ENCODE data around the gene GATB. TPM values are rescaled to one million over a fixed set of nuclear protein-coding genes. Genes with fewer than 3 reads are reported as not detected.

The GATB gene
- total RNA-seq, 1 donor from 2014 or later: 22.9 TPM

DNA sequence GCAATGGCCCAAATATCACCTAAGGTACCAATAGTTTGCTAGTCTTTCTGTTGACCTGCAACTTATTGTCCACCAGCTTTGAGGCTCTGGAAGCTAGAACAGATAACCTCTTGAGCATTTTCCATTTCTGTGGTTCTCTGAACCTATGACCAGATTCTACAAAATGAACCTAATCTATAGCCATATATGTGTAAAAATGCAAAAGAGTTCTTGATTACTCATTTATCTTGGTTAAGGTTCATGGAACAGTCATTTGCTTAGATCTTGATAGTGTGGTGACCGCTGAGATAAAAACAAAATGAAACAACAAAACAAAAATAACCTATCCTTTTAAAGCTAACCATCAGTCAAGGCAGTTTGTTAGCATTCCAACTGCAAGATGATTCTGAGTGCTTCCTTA lies 9.3 kb upstream of the GATB start:
- ATAC-seq (ENCODE audit: low read depth) (no peak), DNase-seq (no peak)
- POLR2A ChIA-PET: no interaction called here
- CTCF ChIA-PET: no interaction called here
- TF ChIP-seq, protein P1, sequence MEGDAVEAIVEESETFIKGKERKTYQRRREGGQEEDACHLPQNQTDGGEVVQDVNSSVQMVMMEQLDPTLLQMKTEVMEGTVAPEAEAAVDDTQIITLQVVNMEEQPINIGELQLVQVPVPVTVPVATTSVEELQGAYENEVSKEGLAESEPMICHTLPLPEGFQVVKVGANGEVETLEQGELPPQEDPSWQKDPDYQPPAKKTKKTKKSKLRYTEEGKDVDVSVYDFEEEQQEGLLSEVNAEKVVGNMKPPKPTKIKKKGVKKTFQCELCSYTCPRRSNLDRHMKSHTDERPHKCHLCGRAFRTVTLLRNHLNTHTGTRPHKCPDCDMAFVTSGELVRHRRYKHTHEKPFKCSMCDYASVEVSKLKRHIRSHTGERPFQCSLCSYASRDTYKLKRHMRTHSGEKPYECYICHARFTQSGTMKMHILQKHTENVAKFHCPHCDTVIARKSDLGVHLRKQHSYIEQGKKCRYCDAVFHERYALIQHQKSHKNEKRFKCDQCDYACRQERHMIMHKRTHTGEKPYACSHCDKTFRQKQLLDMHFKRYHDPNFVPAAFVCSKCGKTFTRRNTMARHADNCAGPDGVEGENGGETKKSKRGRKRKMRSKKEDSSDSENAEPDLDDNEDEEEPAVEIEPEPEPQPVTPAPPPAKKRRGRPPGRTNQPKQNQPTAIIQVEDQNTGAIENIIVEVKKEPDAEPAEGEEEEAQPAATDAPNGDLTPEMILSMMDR (IDR thresholded peaks at IDR 0.05): no peak
- Mint-ChIP-seq H3K4me1 (no peaks in the 10 kb centered on the region), H3K27ac (no peak overlapping the region), H3K27me3 (peaks cover 28% of the 10 kb centered on the region), H3K36me3 (ENCODE audit: low read depth) (peaks cover 3% of the 10 kb centered on the region), H3K4me3 (no peak overlapping the region), H3K9me3 (peaks cover 10% of the 10 kb centered on the region)
- intact Hi-C loops (cut with micrococcal nuclease): no loop called here

DNA sequence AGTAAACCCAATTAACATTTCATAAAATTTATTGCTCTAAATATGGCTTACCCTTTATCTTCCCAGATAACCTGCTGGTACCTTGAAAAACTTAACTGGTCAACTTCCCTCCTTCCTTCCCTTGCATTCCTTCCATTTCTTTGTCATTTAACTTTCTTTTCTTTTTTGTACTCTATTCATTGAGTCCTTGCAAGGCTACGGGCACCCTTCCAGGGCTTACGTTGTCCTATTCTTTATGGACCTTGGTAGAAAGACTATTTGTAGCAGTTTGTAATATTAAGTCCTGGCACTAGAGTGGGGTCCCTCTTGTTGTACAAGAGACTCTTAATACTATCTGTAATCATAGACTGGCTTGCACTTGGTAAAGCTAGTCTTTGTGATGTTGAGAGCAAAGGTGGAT lies 8.0 kb upstream of the GATB start:
- intact Hi-C loops (cut with micrococcal nuclease): no loop called here
- ATAC-seq (ENCODE audit: low read depth): no peak
- ChIA-PET CTCF (no interaction called here), POLR2A (no interaction called here)
- no peak for DNase-seq
- no peaks in the 10 kb centered on the region for H3K36me3 Mint-ChIP-seq (ENCODE audit: low read depth)
- no peak overlapping the region for H3K27ac Mint-ChIP-seq
- TF ChIP-seq, protein P1 (IDR thresholded peaks at IDR 0.05): no peak
- peaks cover 25% of the 10 kb centered on the region for H3K27me3 Mint-ChIP-seq
- H3K4me1 Mint-ChIP-seq: no peaks in the 10 kb centered on the region
- H3K9me3 Mint-ChIP-seq: peaks cover 4% of the 10 kb centered on the region
- H3K4me3 Mint-ChIP-seq: no peak overlapping the region

DNA sequence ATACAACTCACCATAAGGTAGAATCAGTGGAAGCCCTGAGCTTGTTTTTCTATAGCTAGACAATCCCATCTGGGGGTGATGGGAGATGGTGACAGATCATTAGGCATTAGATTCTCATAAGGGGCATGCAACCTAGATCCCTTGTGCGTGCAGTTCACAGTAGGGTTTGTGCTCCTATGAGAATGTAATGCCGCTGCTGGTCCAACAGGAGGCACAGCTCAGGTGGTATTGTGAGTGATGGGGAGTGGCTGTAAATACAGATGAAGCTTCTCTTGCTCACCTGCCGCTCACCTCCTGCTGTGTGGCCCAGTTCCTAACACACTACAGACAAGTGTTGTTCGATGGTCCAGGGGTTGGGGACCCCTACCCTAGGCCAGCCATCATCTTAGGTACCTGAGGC lies 5.9 kb upstream of the GATB start:
- H3K36me3 Mint-ChIP-seq (ENCODE audit: low read depth): no peaks in the 10 kb centered on the region
- TF ChIP-seq, protein P1 (IDR thresholded peaks at IDR 0.05): no peak
- CTCF ChIA-PET: no interaction called here

DNA sequence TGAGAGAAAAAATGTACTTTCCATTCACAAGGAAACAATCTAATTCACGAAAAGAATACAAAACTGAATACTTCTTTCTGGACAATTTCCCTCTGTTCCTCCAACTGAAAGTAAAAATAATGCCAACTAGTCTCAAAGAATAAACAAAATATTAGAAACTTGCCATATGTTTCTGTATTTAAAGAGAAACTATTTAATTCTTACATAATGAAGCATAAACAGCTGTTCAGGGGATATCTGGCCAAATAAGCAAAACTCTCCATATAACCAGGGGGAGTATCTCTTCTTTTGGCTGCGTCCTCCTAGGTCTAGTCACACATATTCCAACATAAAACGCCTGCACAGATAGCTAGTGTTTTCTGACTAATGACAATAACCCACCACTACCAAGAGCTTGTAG lies 805 bp downstream of the GATB start:
- Mint-ChIP-seq H3K27ac (no peak overlapping the region), H3K9me3 (no peaks in the 10 kb centered on the region), H3K27me3 (peaks cover 4% of the 10 kb centered on the region), H3K4me1 (peaks cover 13% of the 10 kb centered on the region), H3K36me3 (ENCODE audit: low read depth) (peaks cover 28% of the 10 kb centered on the region), H3K4me3 (peak overlapping the region; percentile 100)
- ChIA-PET POLR2A (interaction anchor here (1.4 kb wide), 1 partner anchor 659 kb away, joined by 5 read pairs; no protein-coding TSS in a partner anchor), CTCF (interaction anchor here (0.6 kb wide), 1 partner anchor 30 kb away, joined by 3 read pairs; no protein-coding TSS in a partner anchor)
- no peak for ATAC-seq (ENCODE audit: low read depth)
- intact Hi-C loops (cut with micrococcal nuclease): loop anchor here (2.0 to 5.0 kb wide), 2 partner anchors 351 to 1582 kb away; partner anchors contain the start of genes FHIP1A and MND1
- DNase-seq: no peak
- TF ChIP-seq, protein P1 (IDR thresholded peaks at IDR 0.05): no peak

More for the DNA sequence above, 5.9 kb upstream of the GATB start:
- intact Hi-C loops (cut with micrococcal nuclease): no loop called here
- ATAC-seq (ENCODE audit: low read depth) (no peak), DNase-seq (no peak)
- no peak overlapping the region for H3K4me3 Mint-ChIP-seq
- peaks cover 21% of the 10 kb centered on the region for H3K27me3 Mint-ChIP-seq
- POLR2A ChIA-PET: no interaction called here
- H3K27ac Mint-ChIP-seq: no peak overlapping the region
- H3K9me3 Mint-ChIP-seq: no peaks in the 10 kb centered on the region
- H3K4me1 Mint-ChIP-seq: no peaks in the 10 kb centered on the region

DNA sequence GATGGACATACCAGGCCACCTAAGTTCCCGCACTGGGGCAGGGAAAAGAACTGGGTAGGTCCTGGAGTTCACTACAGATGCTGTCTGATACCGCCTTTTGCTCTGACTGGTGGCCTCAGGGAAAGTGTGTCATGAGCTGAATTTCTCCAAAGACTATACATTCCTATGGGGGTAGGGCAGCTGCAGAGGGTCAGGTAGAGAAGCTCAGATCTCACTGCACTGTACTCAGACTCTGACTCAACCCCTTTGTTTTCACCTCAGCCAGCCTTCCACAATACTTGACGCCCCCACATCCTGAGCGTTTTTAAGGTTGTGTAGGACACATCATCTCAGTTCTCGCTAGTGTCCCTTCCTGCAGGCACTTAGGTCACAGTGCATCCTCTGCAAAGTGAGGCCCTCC lies 7.8 kb downstream of the GATB start:
- ATAC-seq (ENCODE audit: low read depth) (no peak), DNase-seq (no peak)
- no peak overlapping the region for H3K27ac Mint-ChIP-seq
- H3K9me3 Mint-ChIP-seq: no peaks in the 10 kb centered on the region
- intact Hi-C loops (cut with micrococcal nuclease): no loop called here
- H3K36me3 Mint-ChIP-seq (ENCODE audit: low read depth): peaks cover 61% of the 10 kb centered on the region
- H3K4me3 Mint-ChIP-seq: no peak overlapping the region
- ChIA-PET CTCF (no interaction called here), POLR2A (no interaction called here)
- no peaks in the 10 kb centered on the region for H3K4me1 Mint-ChIP-seq
- TF ChIP-seq, protein P1 (IDR thresholded peaks at IDR 0.05): no peak
- no peaks in the 10 kb centered on the region for H3K27me3 Mint-ChIP-seq

All from activated B cell treated with CpG ODN at 0.5 μM for 24 hours (primary cell).